ENCODE data around the gene NXN.

Gene NXN

GRCh38 chr17:824378-824777, 155.2 kb downstream of the NXN start:
- H3K79me2 ChIP-seq (ENCODE audit: control insufficient read depth, low read length), result no peaks in the 10 kb centered on the region
- peaks cover 42% of the 10 kb centered on the region for H3K4me1 ChIP-seq (ENCODE audit: control insufficient read depth, low read length)
- no peaks in the 10 kb centered on the region for H3K9me3 ChIP-seq (ENCODE audit: control insufficient read depth, insufficient read depth, low read length)
- no peaks in the 10 kb centered on the region for H3K9me2 ChIP-seq (replicated peaks; ENCODE audit: control insufficient read depth, low read length)
- H3K27ac ChIP-seq (ENCODE audit: low read depth, low read length), result no peak overlapping the region
- H3F3A ChIP-seq (ENCODE audit: control insufficient read depth, insufficient read depth), result no peaks in the 10 kb centered on the region; the same call in 1 of the 2 replicates
- H4K20me1 ChIP-seq (ENCODE audit: control insufficient read depth, insufficient read depth, low read depth, low read length), result no peaks in the 10 kb centered on the region
- no peaks in the 10 kb centered on the region for H3K27me3 ChIP-seq (ENCODE audit: control insufficient read depth, low read length)
- H3K36me3 ChIP-seq (ENCODE audit: control insufficient read depth, low read length), result no peaks in the 10 kb centered on the region
- H3K4me3 ChIP-seq (ENCODE audit: low read length), result no peak overlapping the region
- TF ChIP-seq CTCF (IDR thresholded peaks at IDR 0.05; ENCODE audit: low read depth, low read length, poor library complexity, severe bottlenecking) (no peak), EZH2phosphoT487 (IDR thresholded peaks at IDR 0.05; ENCODE audit: borderline replicate concordance, low read length) (no peak)
- H3K4me2 ChIP-seq (ENCODE audit: low read length), result no peak overlapping the region

GRCh38 chr17:823501-823902, 156.1 kb downstream of the NXN start:
- Histone ChIP-seq H3K4me2 (ENCODE audit: low read length) (peak overlapping the region; percentile 44), H3K79me2 (ENCODE audit: control insufficient read depth, low read length) (no peaks in the 10 kb centered on the region), H3K36me3 (ENCODE audit: control insufficient read depth, low read length) (no peaks in the 10 kb centered on the region), H3F3A (ENCODE audit: control insufficient read depth, insufficient read depth) (no peaks in the 10 kb centered on the region; the same call in 1 of the 2 replicates), H3K27me3 (ENCODE audit: control insufficient read depth, low read length) (no peaks in the 10 kb centered on the region), H3K9me3 (ENCODE audit: control insufficient read depth, insufficient read depth, low read length) (no peaks in the 10 kb centered on the region), H4K20me1 (ENCODE audit: control insufficient read depth, insufficient read depth, low read depth, low read length) (no peaks in the 10 kb centered on the region), H3K9me2 (replicated peaks; ENCODE audit: control insufficient read depth, low read length) (no peaks in the 10 kb centered on the region), H3K27ac (ENCODE audit: low read depth, low read length) (peak overlapping the region; percentile 36; the same call in 1 of the 2 replicates), H3K4me3 (ENCODE audit: low read length) (no peak overlapping the region), H3K4me1 (ENCODE audit: control insufficient read depth, low read length) (peaks cover 42% of the 10 kb centered on the region)
- TF ChIP-seq EZH2phosphoT487 (IDR thresholded peaks at IDR 0.05; ENCODE audit: borderline replicate concordance, low read length), result no peak
- TF ChIP-seq CTCF (IDR thresholded peaks at IDR 0.05; ENCODE audit: low read depth, low read length, poor library complexity, severe bottlenecking), result no peak

- Histone ChIP-seq H3K27me3 (ENCODE audit: control insufficient read depth, low read length) (no peaks in the 10 kb centered on the region), H3K4me2 (ENCODE audit: low read length) (no peak overlapping the region), H3F3A (ENCODE audit: control insufficient read depth, insufficient read depth) (no peaks in the 10 kb centered on the region; the same call in 1 of the 2 replicates), H3K36me3 (ENCODE audit: control insufficient read depth, low read length) (no peaks in the 10 kb centered on the region), H3K4me3 (ENCODE audit: low read length) (no peak overlapping the region), H3K9me3 (ENCODE audit: control insufficient read depth, insufficient read depth, low read length) (no peaks in the 10 kb centered on the region), H3K27ac (ENCODE audit: low read depth, low read length) (no peak overlapping the region), H4K20me1 (ENCODE audit: control insufficient read depth, insufficient read depth, low read depth, low read length) (no peaks in the 10 kb centered on the region), H3K79me2 (ENCODE audit: control insufficient read depth, low read length) (no peaks in the 10 kb centered on the region), H3K9me2 (replicated peaks; ENCODE audit: control insufficient read depth, low read length) (no peaks in the 10 kb centered on the region), H3K4me1 (ENCODE audit: control insufficient read depth, low read length) (peaks cover 42% of the 10 kb centered on the region)
- TF ChIP-seq EZH2phosphoT487 (IDR thresholded peaks at IDR 0.05; ENCODE audit: borderline replicate concordance, low read length), result no peak
- TF ChIP-seq CTCF (IDR thresholded peaks at IDR 0.05; ENCODE audit: low read depth, low read length, poor library complexity, severe bottlenecking), result no peak
These were observed 160.3 kb downstream of the NXN start for GRCh38 chr17:819251-819650.
